GM20000 (cell line): Measurements from ENCODE around the gene FMN2.

ENCODE experiments used
- DNase-seq: peaks from one replicate; pipeline ENCODE4 v3.0.0; 2012; ENCODE audit warnings: low spot score
- CTCF ChIP-seq: IDR thresholded peaks from 2 replicates; pipeline ENCODE4 v1.5.1; 2012; ENCODE audit warnings: mild to moderate bottlenecking, control low read depth; ENCODE audit errors: extremely low read depth, missing control alignments

The FMN2 gene

GRCh38 chr1:240198376-240198775 is 106.7 kb downstream of the FMN2 start:
- no peak for DNase-seq
- no peak for TF ChIP-seq CTCF

- no peak for TF ChIP-seq CTCF
- no peak for DNase-seq
Measured at GRCh38 chr1:240199758-240200645, 108.3 kb downstream of the FMN2 start.

- TF ChIP-seq CTCF: no peak
- DNase-seq: no peak
Measured at GRCh38 chr1:240201931-240202330, 110.2 kb downstream of the FMN2 start.

- TF ChIP-seq CTCF: no peak
Measured at GRCh38 chr1:240207073-240207709, 115.5 kb downstream of the FMN2 start.

GRCh38 chr1:240210026-240210425 is 118.3 kb downstream of the FMN2 start:
- no peak for DNase-seq
- no peak for TF ChIP-seq CTCF

More at GRCh38 chr1:240207073-240207709, 115.5 kb downstream of the FMN2 start:
- no peak for DNase-seq

- no peak for DNase-seq
- no peak for TF ChIP-seq CTCF
Measured at GRCh38 chr1:240212556-240212955, 120.9 kb downstream of the FMN2 start.

- no peak for DNase-seq
- TF ChIP-seq CTCF: no peak
Measured at GRCh38 chr1:240217403-240217802, 125.7 kb downstream of the FMN2 start.
